ENCODE data around the gene NMNAT3. TPM values are rescaled to one million over a fixed set of nuclear protein-coding genes. Genes with fewer than 3 reads are reported as not detected.

NMNAT3 gene
- total RNA-seq, 1 experiment from 2014 or later, result 1.0 TPM

DNA sequence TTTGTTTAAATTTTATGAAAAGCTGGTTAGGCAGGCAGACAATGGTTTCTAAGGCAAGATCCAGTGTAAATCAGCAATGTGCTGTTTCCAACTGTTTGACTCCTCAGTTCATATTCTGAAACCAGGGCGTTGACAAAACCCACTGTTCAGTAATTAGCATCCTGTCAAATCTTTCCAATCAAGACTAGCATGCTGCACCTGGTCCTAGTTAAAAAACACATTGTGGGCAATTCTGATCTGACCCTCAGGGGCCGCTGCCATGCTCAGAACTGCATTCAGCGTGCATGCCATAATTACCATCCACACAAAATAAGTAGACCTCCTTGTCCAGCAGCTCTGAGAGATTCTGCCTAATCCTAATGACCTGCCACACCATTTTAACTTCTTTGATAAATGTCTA, 117.4 kb downstream of the NMNAT3 start:
- Mint-ChIP-seq H3K27me3 (ENCODE audit: insufficient read depth, unreplicated experiment) (no peaks in the 10 kb centered on the region), H3K9me3 (ENCODE audit: unreplicated experiment) (no peaks in the 10 kb centered on the region), H3K36me3 (ENCODE audit: insufficient read depth, unreplicated experiment) (no peaks in the 10 kb centered on the region), H3K27ac (ENCODE audit: low read depth, unreplicated experiment) (no peak overlapping the region), H3K4me1 (ENCODE audit: insufficient read depth, unreplicated experiment) (peaks cover 25% of the 10 kb centered on the region), H3K4me3 (ENCODE audit: unreplicated experiment) (no peak overlapping the region)
- BruUV-seq (replicated peaks), result no TSS peak
- intact Hi-C loops (cut with micrococcal nuclease), result no loop called here
- ChIA-PET POLR2A (interaction anchor here (2.5 to 2.7 kb wide), 2 partner anchors 26 to 133 kb away, joined by 9 to 11 read pairs; no protein-coding TSS in a partner anchor), CTCF (interaction anchor here (0.6 to 7.4 kb wide), 4 partner anchors 17 to 586 kb away, joined by 4 to 234 read pairs (median 23); no protein-coding TSS in a partner anchor)
- no peak for DNase-seq (ENCODE audit: unreplicated experiment)
- TF ChIP-seq, protein P1, sequence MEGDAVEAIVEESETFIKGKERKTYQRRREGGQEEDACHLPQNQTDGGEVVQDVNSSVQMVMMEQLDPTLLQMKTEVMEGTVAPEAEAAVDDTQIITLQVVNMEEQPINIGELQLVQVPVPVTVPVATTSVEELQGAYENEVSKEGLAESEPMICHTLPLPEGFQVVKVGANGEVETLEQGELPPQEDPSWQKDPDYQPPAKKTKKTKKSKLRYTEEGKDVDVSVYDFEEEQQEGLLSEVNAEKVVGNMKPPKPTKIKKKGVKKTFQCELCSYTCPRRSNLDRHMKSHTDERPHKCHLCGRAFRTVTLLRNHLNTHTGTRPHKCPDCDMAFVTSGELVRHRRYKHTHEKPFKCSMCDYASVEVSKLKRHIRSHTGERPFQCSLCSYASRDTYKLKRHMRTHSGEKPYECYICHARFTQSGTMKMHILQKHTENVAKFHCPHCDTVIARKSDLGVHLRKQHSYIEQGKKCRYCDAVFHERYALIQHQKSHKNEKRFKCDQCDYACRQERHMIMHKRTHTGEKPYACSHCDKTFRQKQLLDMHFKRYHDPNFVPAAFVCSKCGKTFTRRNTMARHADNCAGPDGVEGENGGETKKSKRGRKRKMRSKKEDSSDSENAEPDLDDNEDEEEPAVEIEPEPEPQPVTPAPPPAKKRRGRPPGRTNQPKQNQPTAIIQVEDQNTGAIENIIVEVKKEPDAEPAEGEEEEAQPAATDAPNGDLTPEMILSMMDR (IDR thresholded peaks at IDR 0.05; ENCODE audit: unreplicated experiment), result no peak

DNA sequence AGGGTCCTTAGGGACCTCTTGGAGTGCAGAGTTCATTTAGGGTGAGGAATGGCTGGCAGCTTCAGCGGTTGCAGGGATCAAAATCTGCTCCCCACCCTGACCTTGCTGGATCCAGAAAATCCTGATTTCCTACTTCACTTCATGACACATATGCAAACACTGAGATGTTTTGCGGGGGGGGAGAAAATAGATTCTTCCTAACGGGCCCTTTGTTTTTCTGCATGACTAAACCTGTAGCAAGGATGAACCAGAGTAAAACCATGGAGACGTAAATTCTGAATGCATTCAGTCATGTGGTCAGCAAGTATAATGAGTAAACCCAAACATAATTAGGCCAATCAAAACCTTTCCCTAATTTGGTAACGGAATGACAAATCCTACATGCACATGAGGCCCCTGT, 118.2 kb downstream of the NMNAT3 start:
- Mint-ChIP-seq H3K4me3 (ENCODE audit: unreplicated experiment) (no peak overlapping the region), H3K9me3 (ENCODE audit: unreplicated experiment) (no peaks in the 10 kb centered on the region), H3K27me3 (ENCODE audit: insufficient read depth, unreplicated experiment) (no peaks in the 10 kb centered on the region), H3K4me1 (ENCODE audit: insufficient read depth, unreplicated experiment) (peaks cover 34% of the 10 kb centered on the region), H3K27ac (ENCODE audit: low read depth, unreplicated experiment) (peak overlapping the region; percentile 79), H3K36me3 (ENCODE audit: insufficient read depth, unreplicated experiment) (no peaks in the 10 kb centered on the region)
- intact Hi-C loops (cut with micrococcal nuclease), result no loop called here
- CTCF ChIA-PET, result interaction anchor here (0.6 to 7.4 kb wide), 3 partner anchors 136 to 565 kb away, joined by 3 to 234 read pairs (median 4); no protein-coding TSS in a partner anchor
- POLR2A ChIA-PET, result interaction anchor here (0.6 to 2.7 kb wide), 3 partner anchors 25 to 125 kb away, joined by 3 to 11 read pairs (median 4); no protein-coding TSS in a partner anchor
- BruUV-seq (replicated peaks), result no TSS peak
- DNase-seq (ENCODE audit: unreplicated experiment), result peak; percentile 24
- TF ChIP-seq, protein P1 (IDR thresholded peaks at IDR 0.05; ENCODE audit: unreplicated experiment), result no peak

DNA sequence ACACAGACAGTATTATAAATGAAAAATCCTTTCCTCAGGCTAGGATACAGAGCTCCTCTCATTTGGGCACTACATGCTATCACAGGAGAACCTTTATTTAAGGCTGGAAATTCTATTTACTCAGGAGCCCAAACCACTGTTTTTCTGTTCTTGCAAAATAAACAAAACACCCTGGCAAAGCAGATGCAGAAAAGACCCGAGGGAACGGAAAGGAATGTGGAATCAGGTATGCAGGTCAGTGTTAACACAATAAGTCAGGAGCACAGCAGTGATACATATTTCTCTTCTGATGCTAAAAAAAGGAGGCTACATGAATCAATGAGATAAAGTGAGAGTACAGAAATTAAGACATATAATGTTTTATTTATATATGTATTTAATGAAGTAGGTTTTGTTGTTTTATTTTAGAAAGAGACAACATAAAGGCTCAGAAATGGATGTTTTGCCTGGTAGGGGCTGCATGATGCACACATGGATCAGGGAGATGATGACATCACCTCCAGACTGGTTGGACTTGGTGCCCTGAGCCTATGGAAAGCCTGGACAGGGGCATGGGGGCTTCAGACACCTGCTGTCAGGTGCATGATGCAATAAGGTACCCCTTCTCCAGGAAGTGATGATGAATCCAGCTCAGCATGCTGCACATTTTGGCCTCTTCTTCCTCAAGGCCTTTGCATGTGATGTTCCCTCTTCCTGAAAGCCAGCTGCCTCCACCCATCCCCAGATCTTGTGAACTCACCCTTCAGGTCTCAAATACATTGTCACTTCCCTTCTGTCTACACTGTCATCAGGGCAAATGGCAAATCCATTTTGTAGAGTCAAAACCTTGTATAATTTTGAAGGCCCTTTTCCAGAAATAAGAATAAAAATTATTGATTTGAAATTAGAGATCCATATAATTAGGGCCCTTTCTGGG, 119.2 kb downstream of the NMNAT3 start:
- CTCF ChIA-PET, result interaction anchor here (1.2 to 7.4 kb wide), 2 partner anchors 135 to 1306 kb away, joined by 3 to 234 read pairs; no protein-coding TSS in a partner anchor
- H3K36me3 Mint-ChIP-seq (ENCODE audit: insufficient read depth, unreplicated experiment), result no peaks in the 10 kb centered on the region

More for the DNA sequence above, 119.2 kb downstream of the NMNAT3 start:
- intact Hi-C loops (cut with micrococcal nuclease), result no loop called here
- Mint-ChIP-seq H3K9me3 (ENCODE audit: unreplicated experiment) (no peaks in the 10 kb centered on the region), H3K4me3 (ENCODE audit: unreplicated experiment) (no peak overlapping the region), H3K27me3 (ENCODE audit: insufficient read depth, unreplicated experiment) (no peaks in the 10 kb centered on the region), H3K4me1 (ENCODE audit: insufficient read depth, unreplicated experiment) (peaks cover 38% of the 10 kb centered on the region), H3K27ac (ENCODE audit: low read depth, unreplicated experiment) (peak overlapping the region; percentile 16)
- no peak for DNase-seq (ENCODE audit: unreplicated experiment)
- TF ChIP-seq, protein P1 (IDR thresholded peaks at IDR 0.05; ENCODE audit: unreplicated experiment), result no peak
- POLR2A ChIA-PET, result interaction anchor here (0.6 to 2.7 kb wide), 3 partner anchors 24 to 124 kb away, joined by 3 to 11 read pairs (median 4); no protein-coding TSS in a partner anchor
- no TSS peak for BruUV-seq (replicated peaks)
